Type B pancreatic cell (in vitro differentiated cells): ENCODE data around the gene SUMO3. TPM values are rescaled to one million over a fixed set of nuclear protein-coding genes. Genes with fewer than 3 reads are reported as not detected.

Experiments used
- DNase-seq: peaks from one replicate; pipeline ENCODE4 v3.0.0; 2021; ENCODE audit warnings: mixed read lengths; ENCODE audit not compliant: unreplicated experiment; ENCODE audit errors: extremely low spot score
- H3K27ac Mint-ChIP-seq: 2 replicates; pipeline ENCODE4 v1.8.0; 2021; ENCODE audit warnings: mild to moderate bottlenecking, mixed read lengths
- H3K27me3 Mint-ChIP-seq: 2 replicates; pipeline ENCODE4 v1.8.0; 2021; ENCODE audit warnings: mixed read lengths
- H3K36me3 Mint-ChIP-seq: 2 replicates; pipeline ENCODE4 v1.8.0; 2021; ENCODE audit warnings: mixed read lengths
- H3K4me1 Mint-ChIP-seq: one replicate; pipeline ENCODE4 v1.8.0; 2021; ENCODE audit warnings: mixed read lengths; ENCODE audit not compliant: unreplicated experiment
- H3K4me3 Mint-ChIP-seq: 2 replicates; pipeline ENCODE4 v1.8.0; 2021; ENCODE audit warnings: mild to moderate bottlenecking, mixed read lengths
- H3K9me3 Mint-ChIP-seq: 2 replicates; pipeline ENCODE4 v1.8.0; 2021; ENCODE audit warnings: mixed read lengths
- CTCF ChIP-seq: fragments of 200-600 bp; sonication (generic); conservative IDR thresholded peaks from 2 replicates; pipeline ENCODE4 v1.5.0; 2021; ENCODE audit warnings: antibody characterized with exemption, mild to moderate bottlenecking
- total RNA-seq: library from RNA; stranded (reverse); gene quantifications from 2 replicates; pipeline ENCODE4 v1.2.1, GENCODE V29; 2021; ENCODE audit warnings: low replicate concordance

The SUMO3 gene
- total RNA-seq, 1 donor from 2014 or later = 81.2 TPM

- Mint-ChIP-seq H3K27ac (no peak overlapping the region), H3K9me3 (no peaks in the 10 kb centered on the region), H3K4me1 (peaks cover 4% of the 10 kb centered on the region), H3K4me3 (no peak overlapping the region), H3K27me3 (no peaks in the 10 kb centered on the region), H3K36me3 (peaks cover 22% of the 10 kb centered on the region)
- no peak for TF ChIP-seq CTCF
- no peak for DNase-seq
Observed at GRCh38 chr21:44784810-44785209, 33.1 kb downstream of the SUMO3 start.

- H3K27ac Mint-ChIP-seq = no peak overlapping the region
- H3K36me3 Mint-ChIP-seq = peaks cover 23% of the 10 kb centered on the region
- H3K4me1 Mint-ChIP-seq = peaks cover 4% of the 10 kb centered on the region
Observed at GRCh38 chr21:44783020-44783696, 34.7 kb downstream of the SUMO3 start.

GRCh38 chr21:44780767-44781459, 36.9 kb downstream of the SUMO3 start:
- no peak for DNase-seq
- no peaks in the 10 kb centered on the region for H3K9me3 Mint-ChIP-seq
- H3K27me3 Mint-ChIP-seq = no peaks in the 10 kb centered on the region
- TF ChIP-seq CTCF = no peak
- no peak overlapping the region for H3K27ac Mint-ChIP-seq
- peaks cover 26% of the 10 kb centered on the region for H3K36me3 Mint-ChIP-seq
- H3K4me3 Mint-ChIP-seq = no peak overlapping the region
- peaks cover 4% of the 10 kb centered on the region for H3K4me1 Mint-ChIP-seq

More at GRCh38 chr21:44783020-44783696, 34.7 kb downstream of the SUMO3 start:
- no peak for DNase-seq
- Mint-ChIP-seq H3K9me3 (no peaks in the 10 kb centered on the region), H3K27me3 (no peaks in the 10 kb centered on the region), H3K4me3 (no peak overlapping the region)
- TF ChIP-seq CTCF = no peak

- H3K4me1 Mint-ChIP-seq = peaks cover 4% of the 10 kb centered on the region
- no peak overlapping the region for H3K27ac Mint-ChIP-seq
- H3K27me3 Mint-ChIP-seq = no peaks in the 10 kb centered on the region
- peaks cover 27% of the 10 kb centered on the region for H3K36me3 Mint-ChIP-seq
- no peak overlapping the region for H3K4me3 Mint-ChIP-seq
- DNase-seq = no peak
- TF ChIP-seq CTCF = no peak
- no peaks in the 10 kb centered on the region for H3K9me3 Mint-ChIP-seq
Observed at GRCh38 chr21:44780137-44780502, 37.7 kb downstream of the SUMO3 start.

- no peak for DNase-seq
- H3K27ac Mint-ChIP-seq = no peak overlapping the region
- peaks cover 4% of the 10 kb centered on the region for H3K4me1 Mint-ChIP-seq
- no peak for TF ChIP-seq CTCF
- H3K4me3 Mint-ChIP-seq = no peak overlapping the region
- H3K27me3 Mint-ChIP-seq = no peaks in the 10 kb centered on the region
- no peaks in the 10 kb centered on the region for H3K9me3 Mint-ChIP-seq
- peaks cover 32% of the 10 kb centered on the region for H3K36me3 Mint-ChIP-seq
Observed at GRCh38 chr21:44779417-44780136, 38.3 kb downstream of the SUMO3 start.
